Gastrocnemius medialis (tissue), 4 donors: Measurements from ENCODE around the gene IFI27L2. TPM values are rescaled to one million over a fixed set of nuclear protein-coding genes. Genes with fewer than 3 reads are reported as not detected.

Experiments
- ATAC-seq, 2 donors: fragments of 150-250 bp; one replicate each; pipeline ENCODE4 v1.9.1; 2016
- DNase-seq, 2 donors: peaks; one replicate each; pipeline ENCODE4 v3.0.0-alpha.2; 2019
- H3K27ac ChIP-seq, 4 donors: fragments of 200-600 bp; sonication (generic); 1 replicate in 1 of 4; 2 replicates in 3 of 4; pipeline ENCODE4 v1.5.1; 2016 to 2018; ENCODE audit warnings: mild to moderate bottlenecking in 2 of 4, moderate library complexity in 1 of 4
- H3K27me3 ChIP-seq, 3 donors: fragments of 200-600 bp; sonication (generic) in 2 of 3; 1 replicate in 1 of 3; 2 replicates in 2 of 3; pipeline versions ENCODE4 v1.5.1 to v1.6.0; 2016 to 2019; ENCODE audit warnings: mild to moderate bottlenecking in 1 of 3, moderate library complexity in 1 of 3
- H3K36me3 ChIP-seq, 2 donors: fragments of 200-600 bp; sonication (generic) in 1 of 2; one replicate each; pipeline ENCODE4 v1.5.1; 2017 to 2018
- H3K4me1 ChIP-seq, 2 donors: fragments of 200-600 bp; sonication (generic) in 1 of 2; one replicate each; pipeline ENCODE4 v1.5.1; 2016 to 2017; ENCODE audit warnings: mild to moderate bottlenecking in 2 of 2
- H3K4me3 ChIP-seq, 4 donors: fragments of 200-600 bp; sonication (generic) in 3 of 4; 1 replicate in 1 of 4; 2 replicates in 3 of 4; pipeline ENCODE4 v1.5.1; 2016 to 2019; ENCODE audit warnings: mild to moderate bottlenecking in 2 of 4
- H3K9me3 ChIP-seq, 3 donors: fragments of 200-600 bp; sonication (generic) in 2 of 3; 1 replicate in 1 of 3; 2 replicates in 2 of 3; pipeline ENCODE4 v1.5.1; 2016 to 2019
- CTCF ChIP-seq, 5 experiments: fragments of 450-650 bp in 3 of 5; fragments of 200-600 bp in 2 of 5; sonication (generic) in 2 of 5; IDR thresholded peaks in 4 of 5; conservative IDR thresholded peaks in 1 of 5; 1 replicate in 4 of 5; 2 replicates in 1 of 5; pipeline ENCODE4 v1.5.1; 2016 to 2019; ENCODE audit warnings: antibody characterized with exemption in 5 of 5, mild to moderate bottlenecking in 3 of 5, moderate library complexity in 3 of 5
- POLR2A ChIP-seq, 2 donors: fragments of 450-650 bp; IDR thresholded peaks; one replicate each; pipeline ENCODE4 v1.6.1; 2017; ENCODE audit warnings: antibody characterized with exemption in 2 of 2, mild to moderate bottlenecking in 2 of 2, moderate library complexity in 2 of 2
- in situ Hi-C, 4 donors: fragments of 200-750 bp; cut with MboI; loops; one replicate each; pipeline versions ENCODE4 v1.15.0 to v1.8.0; 2017; ENCODE audit warnings: low sequenced_read_pairs in 4 of 4
- intact Hi-C: fragments of 100-400 bp; cut with DNase I; formaldehyde crosslinking; loops from one replicate; pipeline ENCODE4 v1.15.1; 2023; ENCODE audit warnings: low total_unique reads
- total RNA-seq, 4 donors: library from RNA; depleted of rRNA; stranded (reverse); fragments of >200 nt; gene quantifications; one replicate each; pipeline versions ENCODE4 v1.1.0 to v1.2.3, GENCODE V29; 2016

Gene IFI27L2
- total RNA-seq, 4 donors from 2014 or later: 1.1 to 9.1 (median 3.3) TPM

GRCh38 chr14:94080621-94081385, 48.6 kb downstream of the IFI27L2 start, which contains the start of the genes DDX24 and IFI27L1:
TSS of gene DDX24 (minus strand) at chr14:94081202. CDS start at chr14:94079742, 1,460 bp downstream.
TSS of gene IFI27L1 (plus strand) at chr14:94081310. CDS start at chr14:94096938, 15,628 bp downstream.
- Histone ChIP-seq H3K4me3 (peak within 1 kb of the TSS; percentile 84 to 95 (median 94)), H3K4me1 (peaks cover 47 to 48% of the 10 kb centered on the region in 2 donors), H3K27ac (peak within 1 kb of the TSS; percentile 90 to 97 (median 95)), H3K36me3 (peaks cover 0 to 22% of the 10 kb centered on the region in 2 donors), H3K27me3 (no peaks in the 10 kb centered on the region), H3K9me3 (no peaks in the 10 kb centered on the region)
- DNase-seq (peak; percentile 96), ATAC-seq (peak; percentile 97)
- TF ChIP-seq CTCF (IDR thresholded peaks at IDR 0.05 in 4 of 5, conservative IDR thresholded peaks at IDR 0.05 in 1 of 5) (no peak), POLR2A (IDR thresholded peaks at IDR 0.05) (peak; percentile 97 to 98)
- intact Hi-C loops (loop anchor here (1.0 to 5.0 kb wide), 3 partner anchors 46 to 94 kb away; partner anchors contain the start of genes IFI27L2, OTUB2 and PPP4R4), in situ Hi-C loops (no loop called here)

DNA sequence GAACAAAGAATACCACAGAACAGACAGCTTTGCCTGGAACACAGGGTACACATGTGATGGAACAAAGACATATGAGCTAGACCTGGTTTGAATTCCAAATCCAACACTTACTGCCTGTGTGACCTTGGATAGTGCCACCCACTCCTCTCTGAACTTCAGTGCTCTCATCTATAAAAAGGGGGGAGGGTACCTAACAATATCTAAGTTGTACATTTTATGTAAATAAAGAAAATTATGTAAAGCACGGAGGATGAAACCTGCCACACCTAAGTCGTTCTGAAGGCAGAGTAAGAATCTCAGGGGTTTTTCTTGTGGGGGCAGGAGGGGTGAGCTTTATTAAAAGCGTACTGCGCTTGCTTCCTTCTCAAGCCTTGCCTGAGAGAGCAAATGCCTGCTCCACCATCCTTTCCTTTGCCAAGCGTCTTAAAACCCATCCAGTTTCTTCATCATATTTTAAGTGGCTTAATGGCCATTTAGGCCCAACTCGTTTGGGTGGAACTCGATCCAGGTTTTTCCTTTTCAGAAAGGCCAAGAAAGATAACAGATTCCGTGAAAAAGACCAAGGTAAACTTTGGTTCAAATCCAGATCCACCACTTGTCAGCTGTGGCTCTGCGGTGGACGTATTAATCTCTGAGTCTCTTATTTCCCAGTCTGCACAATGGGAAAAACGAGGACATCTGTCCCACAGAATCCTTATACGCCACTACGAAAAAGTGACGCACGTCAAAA, 49.3 kb downstream of the IFI27L2 start:
- DNase-seq (peak in 1 of 2 donors; percentile 11), ATAC-seq (no peak)
- H3K36me3 ChIP-seq: peaks cover 0 to 23% of the 10 kb centered on the region in 2 donors
- H3K9me3 ChIP-seq: no peaks in the 10 kb centered on the region
- H3K27ac ChIP-seq: peak overlapping the region; percentile 90 to 97 (median 95)
- TF ChIP-seq POLR2A (IDR thresholded peaks at IDR 0.05) (no peak), CTCF (IDR thresholded peaks at IDR 0.05 in 4 of 5, conservative IDR thresholded peaks at IDR 0.05 in 1 of 5) (no peak)
- no peaks in the 10 kb centered on the region for H3K27me3 ChIP-seq
- in situ Hi-C loops (no loop called here), intact Hi-C loops (loop anchor here (2.0 to 5.0 kb wide), 2 partner anchors 47 to 95 kb away; partner anchors contain the start of genes IFI27L2 and PPP4R4)
- H3K4me3 ChIP-seq: peak overlapping the region; percentile 84 to 95 (median 94)
- H3K4me1 ChIP-seq: peaks cover 51 to 55% of the 10 kb centered on the region in 2 donors

DNA sequence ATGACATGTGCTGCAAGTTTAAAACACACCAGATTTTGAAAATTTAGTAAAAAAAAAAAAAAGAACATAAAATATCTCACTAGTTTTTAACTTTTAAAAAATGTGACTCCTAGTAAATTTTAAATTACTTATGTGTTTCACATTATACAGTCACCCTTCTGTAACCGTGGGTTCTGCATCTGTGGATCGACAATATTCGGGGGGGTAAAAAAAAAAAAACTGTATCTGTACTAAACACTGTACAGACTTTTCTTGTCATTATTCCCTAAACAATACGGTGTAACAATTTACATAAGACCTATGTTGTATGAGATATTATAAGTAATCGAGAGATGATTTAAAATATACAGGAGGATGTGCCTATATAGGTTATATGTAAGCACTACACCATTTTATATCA, 51.6 kb downstream of the IFI27L2 start:
- Histone ChIP-seq H3K9me3 (peaks cover 0 to 4% (median 0%) of the 10 kb centered on the region in 3 donors), H3K27ac (no peak overlapping the region), H3K4me3 (peak overlapping the region; percentile 84 to 95 (median 94)), H3K27me3 (no peaks in the 10 kb centered on the region), H3K4me1 (peaks cover 51 to 55% of the 10 kb centered on the region in 2 donors), H3K36me3 (peaks cover 0 to 23% of the 10 kb centered on the region in 2 donors)
- intact Hi-C loops: no loop called here
- TF ChIP-seq POLR2A (IDR thresholded peaks at IDR 0.05) (no peak), CTCF (IDR thresholded peaks at IDR 0.05 in 4 of 5, conservative IDR thresholded peaks at IDR 0.05 in 1 of 5) (no peak)
- no peak for DNase-seq
- ATAC-seq: no peak
- in situ Hi-C loops: no loop called here

Other genes starting within 250 kb of the IFI27L2 start
- not detected for gene FAM181A, start 202.3 kb downstream of the IFI27L2 start, total RNA-seq
- gene ASB2, start 153.0 kb downstream of the IFI27L2 start, total RNA-seq: 100 to 1,000 TPM; 335 to 819 (median 539) TPM
- under 1 TPM in 2 of 4 donors, not detected in 2; 0.56 to 0.61 TPM for gene CCDC197, start 132.3 kb downstream of the IFI27L2 start, total RNA-seq
- gene OTUB2, start 103.3 kb downstream of the IFI27L2 start, total RNA-seq: under 1 TPM in 1 of 4 donors, not detected in 3; 0.11 TPM
- gene DDX24, start 48.4 kb downstream of the IFI27L2 start, total RNA-seq: 100 to 1,000 TPM; 106 to 200 (median 128) TPM
- gene IFI27L1, start 48.3 kb downstream of the IFI27L2 start, total RNA-seq: 10 to 100 TPM in 1 of 4 donors, 1 to 10 TPM in 3; 7.1 to 10.3 (median 8.3) TPM
- gene IFI27, start 18.9 kb downstream of the IFI27L2 start, total RNA-seq: 100 to 1,000 TPM in 3 of 4 donors, 10 to 100 TPM in 1; 65.6 to 179 (median 123) TPM
- gene PPP4R4, start 44.7 kb upstream of the IFI27L2 start, total RNA-seq: under 1 TPM in 1 of 4 donors, not detected in 3; 0.13 TPM
- gene SERPINA10, start 163.7 kb upstream of the IFI27L2 start, total RNA-seq: under 1 TPM in 2 of 4 donors, not detected in 2; 0.23 to 0.42 TPM
- under 1 TPM in 2 of 4 donors, not detected in 2; 0.26 to 0.69 TPM for gene SERPINA6, start 193.7 kb upstream of the IFI27L2 start, total RNA-seq
- not detected for gene SERPINA2, start 237.1 kb upstream of the IFI27L2 start, total RNA-seq